Measurements from ENCODE around the gene CDK5RAP2.

DNA sequence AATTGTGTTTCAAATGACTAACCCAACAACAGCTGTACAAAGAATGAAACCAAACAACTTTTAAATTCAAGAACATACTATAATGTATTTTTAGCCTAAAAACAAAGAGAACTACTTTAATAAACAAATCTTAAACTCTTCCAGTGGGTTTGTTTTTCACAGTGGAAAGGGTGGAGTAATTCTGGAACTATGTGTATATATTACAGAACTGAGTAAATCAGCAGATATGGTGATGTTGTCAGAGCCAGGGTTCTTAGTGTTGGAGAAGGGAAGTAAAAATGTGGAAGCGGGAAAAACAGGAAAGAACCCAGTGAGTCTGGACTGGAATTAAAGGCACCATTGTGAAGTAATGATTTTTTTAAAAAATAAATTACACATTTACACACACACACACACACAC lies 144.9 kb downstream of the CDK5RAP2 start:
- TF ChIP-seq EZH2 (IDR thresholded peaks at IDR 0.05; ENCODE audit: low read length) = no peak
- TF ChIP-seq, protein P1, sequence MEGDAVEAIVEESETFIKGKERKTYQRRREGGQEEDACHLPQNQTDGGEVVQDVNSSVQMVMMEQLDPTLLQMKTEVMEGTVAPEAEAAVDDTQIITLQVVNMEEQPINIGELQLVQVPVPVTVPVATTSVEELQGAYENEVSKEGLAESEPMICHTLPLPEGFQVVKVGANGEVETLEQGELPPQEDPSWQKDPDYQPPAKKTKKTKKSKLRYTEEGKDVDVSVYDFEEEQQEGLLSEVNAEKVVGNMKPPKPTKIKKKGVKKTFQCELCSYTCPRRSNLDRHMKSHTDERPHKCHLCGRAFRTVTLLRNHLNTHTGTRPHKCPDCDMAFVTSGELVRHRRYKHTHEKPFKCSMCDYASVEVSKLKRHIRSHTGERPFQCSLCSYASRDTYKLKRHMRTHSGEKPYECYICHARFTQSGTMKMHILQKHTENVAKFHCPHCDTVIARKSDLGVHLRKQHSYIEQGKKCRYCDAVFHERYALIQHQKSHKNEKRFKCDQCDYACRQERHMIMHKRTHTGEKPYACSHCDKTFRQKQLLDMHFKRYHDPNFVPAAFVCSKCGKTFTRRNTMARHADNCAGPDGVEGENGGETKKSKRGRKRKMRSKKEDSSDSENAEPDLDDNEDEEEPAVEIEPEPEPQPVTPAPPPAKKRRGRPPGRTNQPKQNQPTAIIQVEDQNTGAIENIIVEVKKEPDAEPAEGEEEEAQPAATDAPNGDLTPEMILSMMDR (optimal IDR thresholded peaks at IDR 0.05 in 1 of 3, IDR thresholded peaks at IDR 0.05 in 1 of 3, conservative IDR thresholded peaks at IDR 0.05 in 1 of 3; ENCODE audit: extremely low read depth in 1 of 3, insufficient read depth in 2 of 3, low read length in 3 of 3) = no peak
